Transverse colon (tissue), 3 donors: ENCODE data around the gene CNTN4.

Experiments
- EP300 ChIP-seq: sonication (generic); formaldehyde crosslinking; IDR thresholded peaks from one replicate; pipeline ENCODE4 v1.6.1; 2017; ENCODE audit warnings: antibody characterized with exemption, low read depth
- POLR2A ChIP-seq: fragments of 450-650 bp; IDR thresholded peaks from one replicate; pipeline ENCODE4 v1.6.1; 2016; ENCODE audit warnings: antibody characterized with exemption, mild to moderate bottlenecking, moderate library complexity
- TF ChIP-seq, protein P1 (sequence below), 5 experiments: fragments of 200-600 bp in 3 of 5; fragments of 450-650 bp in 2 of 5; sonication (generic) in 3 of 5; IDR thresholded peaks; 1 replicate in 2 of 5; 2 replicates in 3 of 5; pipeline ENCODE4 v1.5.1; 2016 to 2017; ENCODE audit warnings: antibody characterized with exemption in 5 of 5, inconsistent platforms in 3 of 5, mild to moderate bottlenecking in 2 of 5, moderate library complexity in 1 of 5

GRCh38 chr3:2133146-2133545 is 34.5 kb downstream of the CNTN4 start:
- TF ChIP-seq, protein P1, sequence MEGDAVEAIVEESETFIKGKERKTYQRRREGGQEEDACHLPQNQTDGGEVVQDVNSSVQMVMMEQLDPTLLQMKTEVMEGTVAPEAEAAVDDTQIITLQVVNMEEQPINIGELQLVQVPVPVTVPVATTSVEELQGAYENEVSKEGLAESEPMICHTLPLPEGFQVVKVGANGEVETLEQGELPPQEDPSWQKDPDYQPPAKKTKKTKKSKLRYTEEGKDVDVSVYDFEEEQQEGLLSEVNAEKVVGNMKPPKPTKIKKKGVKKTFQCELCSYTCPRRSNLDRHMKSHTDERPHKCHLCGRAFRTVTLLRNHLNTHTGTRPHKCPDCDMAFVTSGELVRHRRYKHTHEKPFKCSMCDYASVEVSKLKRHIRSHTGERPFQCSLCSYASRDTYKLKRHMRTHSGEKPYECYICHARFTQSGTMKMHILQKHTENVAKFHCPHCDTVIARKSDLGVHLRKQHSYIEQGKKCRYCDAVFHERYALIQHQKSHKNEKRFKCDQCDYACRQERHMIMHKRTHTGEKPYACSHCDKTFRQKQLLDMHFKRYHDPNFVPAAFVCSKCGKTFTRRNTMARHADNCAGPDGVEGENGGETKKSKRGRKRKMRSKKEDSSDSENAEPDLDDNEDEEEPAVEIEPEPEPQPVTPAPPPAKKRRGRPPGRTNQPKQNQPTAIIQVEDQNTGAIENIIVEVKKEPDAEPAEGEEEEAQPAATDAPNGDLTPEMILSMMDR (IDR thresholded peaks at IDR 0.05), result no peak
- TF ChIP-seq EP300 (no peak), POLR2A (no peak)
